ENCODE results near the gene RSPRY1. TPM values are rescaled to one million over a fixed set of nuclear protein-coding genes. Genes with fewer than 3 reads are reported as not detected.

RSPRY1 gene
- total and polyA plus RNA-seq, 2 donors (not counting 1 experiment from before 2014, with no cell fraction given): 36.5 to 51.9 TPM

- no peaks in the 10 kb centered on the region for H4K20me1 ChIP-seq (ENCODE audit: control insufficient read depth, extremely low read depth, insufficient read depth, low read length)
- H3K9me3 ChIP-seq (ENCODE audit: control insufficient read depth, insufficient read depth, low read depth, low read length): no peaks in the 10 kb centered on the region
- H3K36me3 ChIP-seq (ENCODE audit: control insufficient read depth, insufficient read depth, low read length): no peaks in the 10 kb centered on the region
- no peaks in the 10 kb centered on the region for H3K79me2 ChIP-seq (ENCODE audit: control insufficient read depth, insufficient read depth, low read length)
- H3K27ac ChIP-seq (ENCODE audit: insufficient read depth, low read length): no peak overlapping the region
- H2AFZ ChIP-seq (ENCODE audit: low read length): no peak overlapping the region
- no peak for TF ChIP-seq EZH2 (IDR thresholded peaks at IDR 0.05; ENCODE audit: low read length, missing control alignments)
- no peak for TF ChIP-seq CTCF (conservative IDR thresholded peaks at IDR 0.05 in 1 of 2, IDR thresholded peaks at IDR 0.05 in 1 of 2; ENCODE audit: low read depth in 1 of 2, low read length in 2 of 2)
- no peaks in the 10 kb centered on the region for H3K27me3 ChIP-seq (ENCODE audit: control insufficient read depth, insufficient read depth, low read length)
- no peaks in the 10 kb centered on the region for H3K4me1 ChIP-seq (ENCODE audit: control insufficient read depth, extremely low read depth, insufficient read depth, low read length)
- no peak overlapping the region for H3K4me3 ChIP-seq (replicated peaks in 1 of 4; ENCODE audit: control extremely low read depth in 1 of 4, insufficient read depth in 1 of 4, low read depth in 3 of 4, low read length in 4 of 4)
- H3K4me2 ChIP-seq (ENCODE audit: extremely low read depth, insufficient read depth, low read length): no peak overlapping the region
- H3K9ac ChIP-seq (ENCODE audit: insufficient read depth, low read length): no peak overlapping the region
- no peak for DNase-seq (ENCODE audit: low read depth in 2 of 2)
These were observed 75.7 kb downstream of the RSPRY1 start for GRCh38 chr16:57261806-57262205.

- H3K79me2 ChIP-seq (ENCODE audit: control insufficient read depth, insufficient read depth, low read length): no peaks in the 10 kb centered on the region
- H3K36me3 ChIP-seq (ENCODE audit: control insufficient read depth, insufficient read depth, low read length): no peaks in the 10 kb centered on the region
- no peaks in the 10 kb centered on the region for H3K4me1 ChIP-seq (ENCODE audit: control insufficient read depth, extremely low read depth, insufficient read depth, low read length)
- TF ChIP-seq CTCF (conservative IDR thresholded peaks at IDR 0.05 in 1 of 2, IDR thresholded peaks at IDR 0.05 in 1 of 2; ENCODE audit: low read depth in 1 of 2, low read length in 2 of 2) (no peak), EZH2 (IDR thresholded peaks at IDR 0.05; ENCODE audit: low read length, missing control alignments) (no peak)
- H3K27ac ChIP-seq (ENCODE audit: insufficient read depth, low read length): no peak overlapping the region
- H3K27me3 ChIP-seq (ENCODE audit: control insufficient read depth, insufficient read depth, low read length): no peaks in the 10 kb centered on the region
- H3K4me3 ChIP-seq (replicated peaks in 1 of 4; ENCODE audit: control extremely low read depth in 1 of 4, insufficient read depth in 1 of 4, low read depth in 3 of 4, low read length in 4 of 4): no peak overlapping the region
- no peak for DNase-seq (ENCODE audit: low read depth in 2 of 2)
- no peak overlapping the region for H3K4me2 ChIP-seq (ENCODE audit: extremely low read depth, insufficient read depth, low read length)
- H3K9ac ChIP-seq (ENCODE audit: insufficient read depth, low read length): no peak overlapping the region
- no peaks in the 10 kb centered on the region for H4K20me1 ChIP-seq (ENCODE audit: control insufficient read depth, extremely low read depth, insufficient read depth, low read length)
- H3K9me3 ChIP-seq (ENCODE audit: control insufficient read depth, insufficient read depth, low read depth, low read length): no peaks in the 10 kb centered on the region
- no peak overlapping the region for H2AFZ ChIP-seq (ENCODE audit: low read length)
These were observed 76.9 kb downstream of the RSPRY1 start for GRCh38 chr16:57262841-57263540.

- Histone ChIP-seq H3K4me1 (ENCODE audit: control insufficient read depth, extremely low read depth, insufficient read depth, low read length) (no peaks in the 10 kb centered on the region), H4K20me1 (ENCODE audit: control insufficient read depth, extremely low read depth, insufficient read depth, low read length) (no peaks in the 10 kb centered on the region), H3K9ac (ENCODE audit: insufficient read depth, low read length) (no peak overlapping the region), H3K36me3 (ENCODE audit: control insufficient read depth, insufficient read depth, low read length) (no peaks in the 10 kb centered on the region), H3K4me3 (replicated peaks in 1 of 4; ENCODE audit: control extremely low read depth in 1 of 4, insufficient read depth in 1 of 4, low read depth in 3 of 4, low read length in 4 of 4) (no peak overlapping the region), H3K79me2 (ENCODE audit: control insufficient read depth, insufficient read depth, low read length) (no peaks in the 10 kb centered on the region), H3K27me3 (ENCODE audit: control insufficient read depth, insufficient read depth, low read length) (no peaks in the 10 kb centered on the region), H3K4me2 (ENCODE audit: extremely low read depth, insufficient read depth, low read length) (no peak overlapping the region), H3K27ac (ENCODE audit: insufficient read depth, low read length) (no peak overlapping the region), H3K9me3 (ENCODE audit: control insufficient read depth, insufficient read depth, low read depth, low read length) (no peaks in the 10 kb centered on the region), H2AFZ (ENCODE audit: low read length) (no peak overlapping the region)
- no peak for DNase-seq (ENCODE audit: low read depth in 2 of 2)
- TF ChIP-seq EZH2 (IDR thresholded peaks at IDR 0.05; ENCODE audit: low read length, missing control alignments) (no peak), CTCF (conservative IDR thresholded peaks at IDR 0.05 in 1 of 2, IDR thresholded peaks at IDR 0.05 in 1 of 2; ENCODE audit: low read depth in 1 of 2, low read length in 2 of 2) (no peak)
These were observed 77.6 kb downstream of the RSPRY1 start for GRCh38 chr16:57263541-57264351.

All from fibroblast of lung (primary cell).